A549 treated with Hydrocortisone at 1 μM for 4 hours (cell line): ENCODE data around the gene EEIG1. TPM values are rescaled to one million over a fixed set of nuclear protein-coding genes. Genes with fewer than 3 reads are reported as not detected.

ENCODE experiments used
- total RNA-seq: library from RNA; stranded (reverse); fragments of 200-300 nt; extraction: Qiagen RNA extraction; gene quantifications from 5 replicates; pipeline ENCODE4 v1.2.3, GENCODE V29; 2022

EEIG1 gene
- total RNA-seq = 41.9 to 56.2 TPM (median 44.3 TPM) in 5 replicates

DNA sequence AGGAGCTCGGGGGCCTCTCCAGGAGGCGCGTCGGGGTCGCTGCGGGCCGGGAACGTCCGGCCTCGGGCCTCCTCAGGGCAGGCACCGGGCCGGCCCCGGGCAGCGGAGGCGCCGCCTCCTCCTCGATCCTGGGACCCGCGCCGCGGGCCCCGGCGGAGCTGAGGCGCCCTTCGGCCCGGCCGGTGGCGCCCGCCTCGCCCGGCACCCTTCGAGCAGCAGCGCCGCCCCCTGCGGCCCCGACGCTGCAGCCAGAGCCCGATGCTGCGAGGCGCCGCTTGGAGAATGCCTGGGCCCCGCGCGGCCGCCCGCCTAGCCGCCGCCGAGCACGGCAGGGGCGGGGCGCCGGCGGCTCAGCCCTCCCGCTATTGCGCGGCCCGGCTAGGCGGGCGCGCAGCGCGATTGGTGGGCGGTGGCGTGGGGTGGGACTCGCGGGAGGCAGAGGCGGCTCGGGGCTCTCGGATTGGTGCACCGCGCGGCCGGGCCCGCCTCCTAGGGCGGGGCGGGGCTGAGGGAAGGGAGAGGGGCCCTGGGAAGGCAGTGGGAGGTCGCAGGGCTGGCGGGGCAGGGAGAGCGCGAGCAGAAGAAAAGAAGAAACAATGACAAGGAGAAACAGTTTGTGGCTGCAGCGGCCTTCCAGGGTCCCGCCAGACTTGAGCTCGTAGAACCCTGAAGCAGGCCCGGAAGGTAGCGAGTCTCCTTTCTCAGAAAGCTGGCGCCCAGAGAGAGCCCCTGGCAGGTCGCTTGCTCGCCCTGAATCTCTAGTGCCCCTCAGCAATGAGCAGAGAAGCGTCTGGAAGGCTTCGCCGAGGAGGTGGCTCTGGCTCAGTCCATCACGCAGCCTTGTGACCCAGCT, at the start of gene EEIG1:
EEIG1 (minus strand) TSS at position 284 of the 853 bp plus-strand sequence. CDS start 852 bp downstream, outside the sequence.

DNA sequence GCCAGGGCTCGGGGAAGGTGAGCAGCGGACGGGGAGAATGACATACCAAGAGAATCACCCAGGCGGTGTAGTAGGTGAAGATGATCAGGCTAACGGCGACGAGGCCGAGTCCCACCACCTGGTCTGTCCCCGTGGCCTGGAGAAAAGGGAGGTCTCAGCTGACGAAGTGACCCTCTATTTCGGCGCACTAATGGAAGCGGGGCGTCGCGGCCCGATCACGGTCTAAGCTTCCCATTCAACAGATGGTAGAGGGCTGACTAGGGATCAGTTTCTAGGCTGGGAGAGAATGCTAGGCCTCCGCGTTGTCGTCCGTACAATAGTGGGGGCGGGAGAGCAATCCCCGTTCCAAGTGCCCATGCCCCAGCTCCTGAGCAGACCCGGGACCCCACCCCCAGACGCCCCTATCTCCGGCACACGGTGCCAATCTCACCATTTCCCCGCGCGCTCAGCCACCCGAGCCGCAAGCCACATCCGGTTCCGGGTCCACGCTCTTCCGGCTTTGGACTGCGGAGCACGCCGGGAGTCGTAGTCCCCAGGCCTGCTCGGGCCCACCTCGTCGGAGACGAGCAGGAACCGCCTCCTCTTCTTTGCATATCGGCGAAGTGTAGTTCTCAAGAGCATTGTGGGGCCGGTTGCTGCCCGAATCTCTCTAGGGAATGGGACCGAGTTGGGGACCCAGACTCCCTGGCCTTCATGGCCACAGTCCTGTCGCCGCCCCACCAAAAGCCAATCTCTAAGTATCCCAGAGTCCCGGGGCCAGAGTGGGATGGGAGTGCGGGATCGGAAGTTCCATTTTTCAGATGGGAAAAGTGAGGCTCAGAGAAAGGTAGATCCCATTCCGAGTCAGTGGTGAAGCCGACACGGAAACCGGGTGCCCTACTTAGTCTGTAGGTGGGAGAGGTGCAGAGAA, 43.1 kb downstream of the EEIG1 start, which contains the start of gene DPM2:
DPM2 (minus strand) TSS at position 467 of the 910 bp plus-strand sequence; CDS start at position 433, 34 bp downstream.

Other genes with a start within 250 kb of the EEIG1 start
- gene TOR2A, start 245.7 kb downstream of the EEIG1 start, total RNA-seq = 12.6 to 17.9 TPM (median 15.7 TPM) in 5 replicates
- gene SH2D3C, start 202.3 kb downstream of the EEIG1 start, total RNA-seq = 0.09 to 0.24 TPM (median 0.12 TPM) in 3 of 5 replicates, not detected in the others
- gene CDK9, start 195.0 kb downstream of the EEIG1 start, total RNA-seq = 42.8 to 54.4 TPM (median 45.7 TPM) in 5 replicates
- 45.9 to 52.3 TPM (median 49.1 TPM) in 5 replicates for gene FPGS, start 178.1 kb downstream of the EEIG1 start, total RNA-seq
- gene ENG, start 126.3 kb downstream of the EEIG1 start, total RNA-seq = 0.09 to 0.15 TPM (median 0.12 TPM) in 5 replicates
- gene AK1, start 103.3 kb downstream of the EEIG1 start, total RNA-seq = 44.0 to 77.7 TPM (median 73.1 TPM) in 5 replicates
- gene ST6GALNAC6, start 81.4 kb downstream of the EEIG1 start, total RNA-seq = 18.3 to 23.7 TPM (median 21.6 TPM) in 5 replicates
- gene ST6GALNAC4, start 63.9 kb downstream of the EEIG1 start, total RNA-seq = 13.9 to 17.2 TPM (median 16.3 TPM) in 5 replicates
- gene PIP5KL1, start 50.2 kb downstream of the EEIG1 start, total RNA-seq = 1.5 to 2.1 TPM (median 1.6 TPM) in 5 replicates
- 35.2 to 42.8 TPM (median 42.5 TPM) in 5 replicates for gene DPM2, start 43.1 kb downstream of the EEIG1 start, total RNA-seq
- 5.6 to 7.4 TPM (median 7.2 TPM) in 5 replicates for gene NAIF1, start 86.3 kb upstream of the EEIG1 start, total RNA-seq
- gene SLC25A25, start 87.2 kb upstream of the EEIG1 start, total RNA-seq = 7.2 to 8.4 TPM (median 8.0 TPM) in 5 replicates
- gene PTGES2, start 146.7 kb upstream of the EEIG1 start, total RNA-seq = 70.5 to 93.8 TPM (median 86.8 TPM) in 5 replicates
- gene LCN2, start 168.5 kb upstream of the EEIG1 start, total RNA-seq = 2.8 to 5.4 TPM (median 3.3 TPM) in 5 replicates
- gene BBLN, start 179.3 kb upstream of the EEIG1 start, total RNA-seq = 34.6 to 71.9 TPM (median 63.7 TPM) in 5 replicates
- gene CIZ1, start 210.6 kb upstream of the EEIG1 start, total RNA-seq = 78.3 to 92.7 TPM (median 80.6 TPM) in 5 replicates
- 79.3 to 92.9 TPM (median 87.9 TPM) in 5 replicates for gene DNM1, start 222.4 kb upstream of the EEIG1 start, total RNA-seq